ENCODE results near the gene FAAH.
"Not testable (repeated sequence)": the region's sequence is repeated elsewhere in the genome, so short reads cannot be mapped to it uniquely, and the experiment has no call there.

Gene FAAH

GRCh38 chr1:46367072-46367471 is 27.0 kb upstream of the FAAH start:
- Histone ChIP-seq H3K9me3 (ENCODE audit: low read depth, low read length) (no peaks in the 10 kb centered on the region), H3K27ac (no peak overlapping the region), H3K4me3 (no peak overlapping the region), H3K9ac (ENCODE audit: insufficient read length) (no peak overlapping the region), H3K36me3 (ENCODE audit: insufficient read depth, low read length) (peaks cover 19% of the 10 kb centered on the region)
- DNase-seq (ENCODE audit: low read depth, low spot score): no peak
- TF ChIP-seq FOXP2 (optimal IDR thresholded peaks at IDR 0.05; ENCODE audit: control extremely low read depth, extremely low read length, insufficient read depth) (no peak), POLR2AphosphoS5 (IDR thresholded peaks at IDR 0.05; ENCODE audit: borderline replicate concordance, low read depth, low read length) (no peak), EZH2 (IDR thresholded peaks at IDR 0.05) (no peak)

DNA sequence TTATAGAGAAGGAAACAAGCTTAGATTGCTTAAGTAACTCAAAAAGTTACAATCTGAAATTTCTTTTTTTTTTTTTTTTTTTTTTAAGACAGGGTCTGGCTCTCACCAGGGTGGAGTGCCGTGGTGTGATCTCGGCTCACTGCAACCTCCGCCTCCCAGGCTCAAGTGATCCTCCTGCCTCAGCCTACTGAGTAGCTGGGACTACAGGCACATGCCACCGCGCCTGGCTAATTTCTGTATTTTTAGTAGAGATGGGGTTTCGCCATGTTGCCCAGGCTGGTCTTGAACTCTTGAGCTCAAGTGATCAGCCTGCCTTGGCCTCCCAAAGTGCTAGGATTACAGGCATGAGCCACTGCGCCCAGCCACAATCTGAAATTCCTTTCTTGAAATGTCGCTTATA is 26.4 kb upstream of the FAAH start:
- not testable (repeated sequence) for H3K9me3 ChIP-seq (ENCODE audit: low read depth, low read length); H3K27ac ChIP-seq; DNase-seq (ENCODE audit: low read depth, low spot score); H3K9ac ChIP-seq (ENCODE audit: insufficient read length); H3K4me3 ChIP-seq
- H3K36me3 ChIP-seq (ENCODE audit: insufficient read depth, low read length): peaks cover 12% of the 10 kb centered on the region

DNA sequence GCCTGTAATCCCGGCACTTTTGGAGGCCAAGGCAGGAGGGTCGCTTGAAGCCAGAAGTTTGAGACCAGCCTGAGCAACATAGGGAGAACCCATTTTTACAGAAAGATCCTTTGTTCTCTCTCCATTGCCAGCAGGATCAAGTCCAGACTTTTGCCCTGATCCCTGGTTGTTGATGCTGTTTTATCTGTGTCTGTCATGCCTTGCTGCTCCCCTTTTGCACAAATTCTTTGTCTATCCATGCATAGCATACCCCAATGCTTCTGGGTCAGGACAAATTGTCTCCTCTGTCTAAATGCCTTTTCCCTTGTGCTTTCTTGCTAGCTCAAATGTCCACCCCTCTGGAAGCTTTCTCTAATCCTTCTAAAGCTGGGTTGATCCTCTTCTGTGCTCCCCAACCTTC is 25.3 kb upstream of the FAAH start:
- no peak overlapping the region for H3K4me3 ChIP-seq
- no peak for DNase-seq (ENCODE audit: low read depth, low spot score)
- H3K9ac ChIP-seq (ENCODE audit: insufficient read length): no peak overlapping the region
- peaks cover 3% of the 10 kb centered on the region; the same call in 1 of the 2 replicates for H3K36me3 ChIP-seq (ENCODE audit: insufficient read depth, low read length)
- H3K27ac ChIP-seq: no peak overlapping the region
- no peak for TF ChIP-seq EZH2 (IDR thresholded peaks at IDR 0.05)
- TF ChIP-seq POLR2AphosphoS5 (IDR thresholded peaks at IDR 0.05; ENCODE audit: borderline replicate concordance, low read depth, low read length): no peak
- TF ChIP-seq FOXP2 (optimal IDR thresholded peaks at IDR 0.05; ENCODE audit: control extremely low read depth, extremely low read length, insufficient read depth): no peak
- H3K9me3 ChIP-seq (ENCODE audit: low read depth, low read length): no peaks in the 10 kb centered on the region

DNA sequence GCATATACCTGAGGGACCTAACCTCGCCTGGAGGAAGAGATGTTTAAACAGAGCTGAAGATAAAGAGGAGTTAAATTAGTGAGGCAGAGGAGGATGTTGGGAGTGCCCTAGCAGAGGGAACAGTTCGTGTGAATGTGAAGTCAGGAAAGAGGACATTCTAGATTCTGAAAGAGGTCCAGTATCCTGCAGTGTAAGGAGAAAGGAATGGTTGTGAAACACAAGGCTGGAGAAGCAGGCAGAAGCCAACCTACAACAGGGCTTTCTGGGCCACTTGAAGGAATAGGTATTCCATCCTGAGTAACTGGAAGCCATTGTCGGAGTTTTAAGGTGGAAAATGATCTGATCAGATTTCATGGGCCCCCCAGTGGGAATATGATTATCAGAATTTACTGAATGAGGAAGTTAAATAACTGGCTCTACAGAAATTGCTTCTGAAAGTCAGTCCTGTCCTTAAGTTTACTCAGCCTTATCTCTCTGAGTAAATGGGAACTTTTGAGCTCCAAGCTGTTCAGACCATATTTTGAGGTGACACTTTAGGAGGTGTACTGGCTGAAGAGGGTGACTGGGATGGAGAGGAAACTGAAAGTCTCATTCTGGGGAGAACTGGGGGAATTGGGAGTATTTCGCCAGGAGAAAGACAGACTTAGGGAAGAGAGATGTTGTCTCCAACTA is 24.4 kb upstream of the FAAH start:
- TF ChIP-seq POLR2AphosphoS5 (IDR thresholded peaks at IDR 0.05; ENCODE audit: borderline replicate concordance, low read depth, low read length) (no peak), FOXP2 (optimal IDR thresholded peaks at IDR 0.05; ENCODE audit: control extremely low read depth, extremely low read length, insufficient read depth) (no peak)
- no peak overlapping the region for H3K27ac ChIP-seq
- peaks cover 3% of the 10 kb centered on the region; the same call in 1 of the 2 replicates for H3K36me3 ChIP-seq (ENCODE audit: insufficient read depth, low read length)
- H3K4me3 ChIP-seq: no peak overlapping the region
- H3K9ac ChIP-seq (ENCODE audit: insufficient read length): no peak overlapping the region
- no peak for DNase-seq (ENCODE audit: low read depth, low spot score)
- no peaks in the 10 kb centered on the region for H3K9me3 ChIP-seq (ENCODE audit: low read depth, low read length)

GRCh38 chr1:46370214-46370633 is 23.9 kb upstream of the FAAH start:
- H3K4me3 ChIP-seq: no peak overlapping the region
- TF ChIP-seq POLR2AphosphoS5 (IDR thresholded peaks at IDR 0.05; ENCODE audit: borderline replicate concordance, low read depth, low read length) (no peak), FOXP2 (optimal IDR thresholded peaks at IDR 0.05; ENCODE audit: control extremely low read depth, extremely low read length, insufficient read depth) (no peak)
- no peaks in the 10 kb centered on the region for H3K9me3 ChIP-seq (ENCODE audit: low read depth, low read length)
- peaks cover 3% of the 10 kb centered on the region; the same call in 1 of the 2 replicates for H3K36me3 ChIP-seq (ENCODE audit: insufficient read depth, low read length)
- no peak for DNase-seq (ENCODE audit: low read depth, low spot score)
- no peak overlapping the region for H3K27ac ChIP-seq
- H3K9ac ChIP-seq (ENCODE audit: insufficient read length): no peak overlapping the region

DNA sequence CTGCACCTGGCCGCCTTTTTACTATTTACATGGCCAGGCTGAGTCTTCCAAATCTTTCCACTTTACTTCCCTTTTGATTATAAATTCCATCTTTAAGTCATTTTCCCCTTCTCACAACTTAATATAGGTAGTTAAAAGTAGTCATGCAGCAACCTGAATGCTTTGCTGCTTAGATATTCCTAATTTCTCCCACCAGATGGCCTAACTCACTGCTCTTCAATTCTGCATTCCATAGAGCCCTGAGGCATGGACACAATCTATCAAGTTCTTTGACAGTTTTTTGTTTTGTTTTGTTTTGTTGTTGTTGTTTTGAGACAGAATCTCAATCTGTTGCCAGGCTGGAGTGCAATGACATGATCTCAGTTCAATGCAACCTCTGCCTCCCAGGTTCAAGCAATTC is 21.7 kb upstream of the FAAH start:
- Histone ChIP-seq H3K27ac (no peak overlapping the region), H3K36me3 (ENCODE audit: insufficient read depth, low read length) (no peaks in the 10 kb centered on the region; the same call in 1 of the 2 replicates), H3K9me3 (ENCODE audit: low read depth, low read length) (no peaks in the 10 kb centered on the region), H3K9ac (ENCODE audit: insufficient read length) (no peak overlapping the region), H3K4me3 (no peak overlapping the region)
- TF ChIP-seq EZH2 (IDR thresholded peaks at IDR 0.05): no peak
- TF ChIP-seq FOXP2 (optimal IDR thresholded peaks at IDR 0.05; ENCODE audit: control extremely low read depth, extremely low read length, insufficient read depth): no peak
- TF ChIP-seq POLR2AphosphoS5 (IDR thresholded peaks at IDR 0.05; ENCODE audit: borderline replicate concordance, low read depth, low read length): no peak
- no peak for DNase-seq (ENCODE audit: low read depth, low spot score)

GRCh38 chr1:46379996-46380395 is 14.1 kb upstream of the FAAH start:
- no peak overlapping the region for H3K27ac ChIP-seq
- H3K9me3 ChIP-seq (ENCODE audit: low read depth, low read length): no peaks in the 10 kb centered on the region
- no peak overlapping the region for H3K9ac ChIP-seq (ENCODE audit: insufficient read length)
- TF ChIP-seq EZH2 (IDR thresholded peaks at IDR 0.05) (no peak), POLR2AphosphoS5 (IDR thresholded peaks at IDR 0.05; ENCODE audit: borderline replicate concordance, low read depth, low read length) (no peak), FOXP2 (optimal IDR thresholded peaks at IDR 0.05; ENCODE audit: control extremely low read depth, extremely low read length, insufficient read depth) (no peak)
- H3K36me3 ChIP-seq (ENCODE audit: insufficient read depth, low read length): no peaks in the 10 kb centered on the region
- no peak for DNase-seq (ENCODE audit: low read depth, low spot score)
- H3K4me3 ChIP-seq: no peak overlapping the region

GRCh38 chr1:46380508-46380907 is 13.6 kb upstream of the FAAH start:
- TF ChIP-seq POLR2AphosphoS5 (IDR thresholded peaks at IDR 0.05; ENCODE audit: borderline replicate concordance, low read depth, low read length): no peak
- no peak for TF ChIP-seq FOXP2 (optimal IDR thresholded peaks at IDR 0.05; ENCODE audit: control extremely low read depth, extremely low read length, insufficient read depth)
- H3K9me3 ChIP-seq (ENCODE audit: low read depth, low read length): no peaks in the 10 kb centered on the region
- H3K27ac ChIP-seq: no peak overlapping the region
- H3K9ac ChIP-seq (ENCODE audit: insufficient read length): no peak overlapping the region
- H3K36me3 ChIP-seq (ENCODE audit: insufficient read depth, low read length): no peaks in the 10 kb centered on the region
- no peak for DNase-seq (ENCODE audit: low read depth, low spot score)
- no peak overlapping the region for H3K4me3 ChIP-seq

DNA sequence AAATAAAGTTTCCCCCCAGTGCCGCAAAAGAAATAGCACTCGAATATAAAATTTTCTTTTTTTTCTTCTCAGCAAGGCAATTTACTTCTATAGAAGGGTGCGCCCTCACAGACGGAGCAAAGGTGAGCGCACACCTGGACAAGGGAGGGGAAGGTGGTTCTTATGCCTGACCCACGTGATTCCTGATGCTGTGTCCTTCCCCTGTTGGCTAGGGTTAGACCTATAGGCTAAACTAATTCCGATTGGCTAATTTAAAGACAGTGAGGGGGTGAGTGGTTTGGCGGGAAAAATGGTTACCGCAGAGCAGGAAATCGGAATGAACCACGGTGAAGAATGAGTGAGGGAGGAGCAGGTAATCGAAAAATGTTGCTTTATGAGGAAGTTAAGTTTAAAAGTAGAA is 607 bp upstream of the FAAH start:
- DNase-seq (ENCODE audit: low read depth, low spot score): no peak
- H3K27ac ChIP-seq: no peak overlapping the region
- H3K9ac ChIP-seq (ENCODE audit: insufficient read length): no peak overlapping the region
- no peak overlapping the region for H3K4me3 ChIP-seq
- no peaks in the 10 kb centered on the region for H3K36me3 ChIP-seq (ENCODE audit: insufficient read depth, low read length)
- no peaks in the 10 kb centered on the region; the same call in 1 of the 2 replicates for H3K9me3 ChIP-seq (ENCODE audit: low read depth, low read length)
- no peak for TF ChIP-seq POLR2AphosphoS5 (IDR thresholded peaks at IDR 0.05; ENCODE audit: borderline replicate concordance, low read depth, low read length)
- TF ChIP-seq EZH2 (IDR thresholded peaks at IDR 0.05): no peak
- no peak for TF ChIP-seq FOXP2 (optimal IDR thresholded peaks at IDR 0.05; ENCODE audit: control extremely low read depth, extremely low read length, insufficient read depth)

Data from SK-N-MC (cell line).